ENCODE results near the gene PTPRT. TPM values are rescaled to one million over a fixed set of nuclear protein-coding genes. Genes with fewer than 3 reads are reported as not detected.

PTPRT gene
- total RNA-seq, 4 donors from 2014 or later, result 0.63 to 2.2 (median 1.8) TPM

DNA sequence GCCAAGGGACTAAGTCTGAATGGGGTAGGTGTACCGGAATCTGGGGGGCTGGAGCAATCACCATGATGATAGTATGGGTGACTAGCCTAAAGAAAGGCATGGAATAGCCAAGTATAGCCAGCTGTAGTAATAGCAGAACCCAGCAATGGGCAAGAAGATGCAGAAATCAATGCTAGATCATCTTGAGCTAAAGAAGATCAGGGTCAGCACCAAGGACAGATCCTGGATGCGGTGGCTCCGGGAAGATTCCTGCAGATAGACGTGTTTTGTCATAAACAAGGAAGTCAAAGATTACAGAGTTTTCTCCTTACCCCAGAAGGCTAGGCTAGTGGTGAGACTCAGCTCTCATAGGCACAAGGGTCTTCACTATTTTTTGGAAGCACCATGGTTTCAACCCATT is 1009.9 kb downstream of the PTPRT start:
- no peak for ATAC-seq (ENCODE audit: low FRiP score)

DNA sequence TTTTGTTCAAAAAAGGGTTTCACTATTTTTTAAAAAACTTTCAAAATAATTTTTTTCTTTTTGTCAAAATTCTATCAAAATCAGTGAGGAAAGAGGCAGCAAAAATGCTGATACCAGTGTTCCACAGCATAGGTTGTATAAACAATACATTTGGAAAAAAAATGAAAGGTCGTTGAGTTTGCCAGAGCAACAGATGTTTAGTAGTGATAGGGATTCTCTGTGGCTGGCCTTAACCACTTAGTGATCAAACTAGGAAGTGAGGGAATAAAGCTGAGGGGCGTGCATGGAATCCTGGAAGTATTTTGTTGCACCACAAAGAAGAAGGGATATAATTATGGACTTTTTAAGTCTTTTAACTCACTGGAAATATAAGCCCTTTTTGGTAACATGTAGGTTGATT is 1016.3 kb downstream of the PTPRT start:
- TF ChIP-seq, protein P1, sequence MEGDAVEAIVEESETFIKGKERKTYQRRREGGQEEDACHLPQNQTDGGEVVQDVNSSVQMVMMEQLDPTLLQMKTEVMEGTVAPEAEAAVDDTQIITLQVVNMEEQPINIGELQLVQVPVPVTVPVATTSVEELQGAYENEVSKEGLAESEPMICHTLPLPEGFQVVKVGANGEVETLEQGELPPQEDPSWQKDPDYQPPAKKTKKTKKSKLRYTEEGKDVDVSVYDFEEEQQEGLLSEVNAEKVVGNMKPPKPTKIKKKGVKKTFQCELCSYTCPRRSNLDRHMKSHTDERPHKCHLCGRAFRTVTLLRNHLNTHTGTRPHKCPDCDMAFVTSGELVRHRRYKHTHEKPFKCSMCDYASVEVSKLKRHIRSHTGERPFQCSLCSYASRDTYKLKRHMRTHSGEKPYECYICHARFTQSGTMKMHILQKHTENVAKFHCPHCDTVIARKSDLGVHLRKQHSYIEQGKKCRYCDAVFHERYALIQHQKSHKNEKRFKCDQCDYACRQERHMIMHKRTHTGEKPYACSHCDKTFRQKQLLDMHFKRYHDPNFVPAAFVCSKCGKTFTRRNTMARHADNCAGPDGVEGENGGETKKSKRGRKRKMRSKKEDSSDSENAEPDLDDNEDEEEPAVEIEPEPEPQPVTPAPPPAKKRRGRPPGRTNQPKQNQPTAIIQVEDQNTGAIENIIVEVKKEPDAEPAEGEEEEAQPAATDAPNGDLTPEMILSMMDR (IDR thresholded peaks at IDR 0.05), result no peak
- ATAC-seq (ENCODE audit: low FRiP score), result no peak

More for the DNA sequence above, 1009.9 kb downstream of the PTPRT start:
- TF ChIP-seq, protein P1 (IDR thresholded peaks at IDR 0.05), result no peak
- DNase-seq (ENCODE audit: low spot score), result no peak

DNA sequence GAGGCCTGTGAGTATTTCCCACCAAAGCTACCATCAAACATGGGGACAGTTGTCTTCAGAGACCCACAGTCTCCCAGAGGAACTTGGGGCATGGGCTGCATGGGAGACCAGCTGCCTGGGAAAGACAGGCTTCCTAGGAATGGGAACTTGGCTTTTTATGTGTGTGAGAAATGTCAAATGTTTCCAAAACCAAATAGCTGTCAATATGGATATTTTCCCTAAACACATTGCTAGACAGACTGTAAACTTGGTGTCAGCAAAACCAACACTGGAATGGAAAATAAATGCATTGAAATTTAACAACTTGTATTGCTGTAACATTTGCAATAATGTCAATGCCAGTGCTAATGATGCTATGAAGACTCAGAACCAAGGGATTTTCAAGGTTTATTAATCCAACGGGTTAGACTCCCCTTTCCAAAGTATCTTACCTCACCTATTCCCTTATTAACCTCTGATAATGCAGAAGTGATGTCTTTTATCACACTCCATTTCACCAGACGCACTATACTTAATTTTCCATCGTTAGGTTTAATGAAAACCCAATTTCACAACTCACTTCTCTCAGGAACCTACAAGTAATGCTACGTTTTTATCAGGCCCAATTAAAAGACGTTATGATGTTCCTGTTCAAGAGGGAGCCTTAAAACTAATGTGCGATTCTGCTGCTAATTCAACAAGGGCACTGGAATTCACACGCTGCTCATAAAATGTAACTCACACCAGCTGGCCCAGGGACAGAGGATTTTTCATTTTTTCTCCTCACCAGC is 1025.4 kb downstream of the PTPRT start:
- TF ChIP-seq, protein P1 (IDR thresholded peaks at IDR 0.05), result no peak
- ATAC-seq (ENCODE audit: low FRiP score) (no peak), DNase-seq (ENCODE audit: low spot score) (no peak)

More for the DNA sequence above, 1016.3 kb downstream of the PTPRT start:
- DNase-seq (ENCODE audit: low spot score), result no peak

DNA sequence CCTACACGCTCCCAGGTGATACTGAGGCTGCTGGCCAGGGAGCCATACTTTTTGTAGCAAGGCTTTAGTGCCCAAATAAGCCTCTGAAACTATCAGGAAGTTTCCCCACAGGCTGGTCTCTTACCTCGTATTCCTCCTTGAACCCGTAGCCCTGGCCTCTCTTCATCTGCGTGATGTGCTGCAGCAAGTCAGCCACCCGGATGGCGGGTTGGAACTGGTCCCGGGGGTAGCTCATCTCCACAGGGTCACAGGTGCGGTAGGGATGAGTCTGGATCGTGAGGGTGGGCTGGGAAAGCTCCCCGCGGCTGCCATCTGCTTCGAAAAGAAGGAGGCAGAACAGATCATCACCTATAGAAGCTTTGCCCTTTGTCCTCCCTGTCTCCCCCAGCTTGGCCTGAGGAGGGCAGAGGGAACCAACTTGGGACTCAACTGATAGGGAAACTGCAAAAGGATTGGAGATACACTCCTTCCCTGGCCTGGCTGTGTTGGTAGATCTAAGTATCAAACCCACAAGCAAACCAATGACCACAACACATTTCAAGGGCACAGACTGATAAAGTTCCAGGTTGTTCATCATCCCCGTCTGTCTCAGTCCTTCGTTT is 1028.4 kb downstream of the PTPRT start:
- ATAC-seq (ENCODE audit: low FRiP score) (no peak), DNase-seq (ENCODE audit: low spot score) (no peak)
- TF ChIP-seq, protein P1 (IDR thresholded peaks at IDR 0.05), result no peak

DNA sequence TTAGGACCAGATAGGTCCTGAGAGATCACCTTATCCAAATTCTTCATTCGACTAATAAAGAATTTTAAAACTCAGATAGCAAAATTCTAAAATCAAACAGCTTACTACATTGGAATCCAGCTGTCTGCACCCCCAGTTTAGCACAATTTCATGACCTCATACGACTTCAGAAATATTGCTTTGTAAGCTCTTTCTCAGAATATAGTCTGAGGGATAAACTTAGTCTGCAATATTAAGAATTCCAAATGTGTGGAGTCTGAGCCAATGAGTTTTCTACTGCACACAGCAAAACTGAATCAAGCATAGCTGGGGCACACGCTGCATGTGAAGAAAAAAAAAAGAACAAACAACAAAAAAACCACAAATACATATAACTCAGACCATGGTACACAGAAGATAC is 1029.9 kb downstream of the PTPRT start:
- ATAC-seq (ENCODE audit: low FRiP score) (no peak), DNase-seq (ENCODE audit: low spot score) (no peak)
- TF ChIP-seq, protein P1 (IDR thresholded peaks at IDR 0.05), result no peak

DNA sequence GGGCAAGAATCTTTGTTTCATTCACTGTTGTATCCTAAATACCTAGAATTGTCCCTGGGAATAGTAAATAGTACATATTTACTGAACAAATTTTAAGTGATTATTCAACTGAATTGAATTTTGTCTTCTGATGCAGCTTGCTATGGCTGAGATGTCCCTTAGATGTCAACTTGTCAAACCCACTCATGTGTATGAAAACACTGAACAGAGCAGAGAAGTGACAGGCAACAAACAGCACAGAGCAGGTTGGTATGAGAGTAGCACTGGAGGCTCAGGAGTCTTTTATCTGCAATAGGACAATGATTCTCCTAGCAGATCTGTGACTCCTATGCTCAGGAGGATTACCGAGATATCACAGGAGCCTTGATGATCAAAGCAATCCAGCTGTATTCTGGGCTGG is 1031.4 kb downstream of the PTPRT start:
- DNase-seq (ENCODE audit: low spot score), result no peak
- TF ChIP-seq, protein P1 (IDR thresholded peaks at IDR 0.05), result no peak
- no peak for ATAC-seq (ENCODE audit: low FRiP score)

DNA sequence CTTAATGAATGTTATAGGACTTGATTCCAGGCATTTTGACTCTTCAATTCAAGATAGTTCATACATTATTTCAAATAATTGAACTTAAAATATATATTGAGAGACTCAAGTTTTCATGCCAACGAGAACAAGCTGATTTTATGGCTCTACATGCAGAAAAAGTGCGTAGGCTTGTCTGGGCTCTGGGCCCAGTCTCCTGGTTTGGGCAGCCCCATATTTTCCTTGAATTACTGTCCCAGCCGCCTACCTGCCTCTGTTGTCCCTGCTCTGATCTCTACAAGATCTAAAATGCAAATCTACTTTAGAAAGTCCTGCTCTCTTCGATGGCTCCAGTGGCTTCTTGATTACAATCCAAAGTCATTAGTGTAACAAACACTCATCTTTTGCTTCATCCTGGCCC is 1034.1 kb downstream of the PTPRT start:
- no peak for DNase-seq (ENCODE audit: low spot score)
- ATAC-seq (ENCODE audit: low FRiP score), result no peak
- TF ChIP-seq, protein P1 (IDR thresholded peaks at IDR 0.05), result no peak
